ENCODE measurements around the gene RPL38.

Gene RPL38

GRCh38 chr17:74250324-74250995 lies 47.0 kb downstream of the RPL38 start:
- no peak for DNase-seq (ENCODE audit: low spot score)

DNA sequence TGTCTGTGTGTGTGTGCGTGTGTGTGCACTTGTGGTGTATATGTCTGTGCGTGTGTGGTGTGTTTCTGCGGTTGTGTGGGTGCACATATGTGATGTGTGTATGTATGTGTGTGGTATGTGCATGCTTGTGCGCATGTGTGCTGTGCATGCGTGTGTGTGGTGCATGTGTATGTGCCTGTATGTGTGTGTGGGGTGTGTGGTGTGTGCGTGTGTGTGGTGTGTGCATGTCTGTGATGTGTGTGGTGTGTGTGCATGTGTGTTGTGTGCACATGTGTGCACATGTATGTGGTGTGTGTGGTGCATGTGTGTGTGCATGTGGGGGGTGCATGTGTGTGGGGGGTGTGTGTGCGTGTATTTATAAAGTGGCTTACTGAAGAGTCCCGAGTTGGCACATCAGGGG lies 47.6 kb downstream of the RPL38 start:
- no peak for DNase-seq (ENCODE audit: low spot score)

GRCh38 chr17:74251569-74251968 lies 48.1 kb downstream of the RPL38 start:
- no peak for DNase-seq (ENCODE audit: low spot score)

DNA sequence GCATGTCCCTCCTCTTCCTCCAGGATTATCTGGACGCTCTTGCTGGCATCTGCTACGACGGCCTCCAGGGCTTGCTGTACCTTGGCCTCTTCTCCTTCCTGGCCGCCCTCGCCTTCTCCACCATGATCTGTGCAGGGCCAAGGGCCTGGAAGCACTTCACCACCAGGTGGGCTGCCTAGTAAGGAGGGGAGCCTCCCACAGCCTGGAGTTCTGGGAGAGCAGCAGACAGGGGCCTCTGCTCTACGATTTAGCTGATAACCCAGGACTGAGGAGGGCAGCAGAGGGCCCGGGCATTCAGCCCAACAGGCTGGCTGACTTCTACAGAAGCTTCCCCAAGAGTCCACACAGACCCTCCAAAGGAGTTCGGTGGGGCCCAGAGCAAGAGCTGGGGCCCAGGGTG lies 48.7 kb downstream of the RPL38 start:
- no peak for DNase-seq (ENCODE audit: low spot score)

DNA sequence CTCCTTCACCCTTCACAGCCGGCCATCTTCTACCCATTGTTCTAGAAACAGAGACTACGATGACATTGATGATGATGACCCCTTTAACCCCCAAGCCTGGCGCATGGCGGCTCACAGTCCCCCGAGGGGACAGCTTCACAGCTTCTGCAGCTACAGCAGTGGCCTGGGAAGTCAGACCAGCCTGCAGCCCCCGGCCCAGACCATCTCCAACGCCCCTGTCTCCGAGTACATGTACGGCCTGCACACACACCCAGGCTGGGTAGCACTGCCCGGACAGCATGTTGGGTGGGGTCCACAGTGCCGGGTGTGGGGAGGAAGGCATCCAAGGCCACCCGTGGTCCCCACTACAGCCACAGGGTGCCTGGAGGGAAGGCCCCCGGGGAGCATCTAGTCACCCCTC lies 49.6 kb downstream of the RPL38 start:
- no peak for DNase-seq (ENCODE audit: low spot score)

- no peak for DNase-seq (ENCODE audit: low spot score)
Measured at GRCh38 chr17:74257311-74257710, 53.8 kb downstream of the RPL38 start.

DNA sequence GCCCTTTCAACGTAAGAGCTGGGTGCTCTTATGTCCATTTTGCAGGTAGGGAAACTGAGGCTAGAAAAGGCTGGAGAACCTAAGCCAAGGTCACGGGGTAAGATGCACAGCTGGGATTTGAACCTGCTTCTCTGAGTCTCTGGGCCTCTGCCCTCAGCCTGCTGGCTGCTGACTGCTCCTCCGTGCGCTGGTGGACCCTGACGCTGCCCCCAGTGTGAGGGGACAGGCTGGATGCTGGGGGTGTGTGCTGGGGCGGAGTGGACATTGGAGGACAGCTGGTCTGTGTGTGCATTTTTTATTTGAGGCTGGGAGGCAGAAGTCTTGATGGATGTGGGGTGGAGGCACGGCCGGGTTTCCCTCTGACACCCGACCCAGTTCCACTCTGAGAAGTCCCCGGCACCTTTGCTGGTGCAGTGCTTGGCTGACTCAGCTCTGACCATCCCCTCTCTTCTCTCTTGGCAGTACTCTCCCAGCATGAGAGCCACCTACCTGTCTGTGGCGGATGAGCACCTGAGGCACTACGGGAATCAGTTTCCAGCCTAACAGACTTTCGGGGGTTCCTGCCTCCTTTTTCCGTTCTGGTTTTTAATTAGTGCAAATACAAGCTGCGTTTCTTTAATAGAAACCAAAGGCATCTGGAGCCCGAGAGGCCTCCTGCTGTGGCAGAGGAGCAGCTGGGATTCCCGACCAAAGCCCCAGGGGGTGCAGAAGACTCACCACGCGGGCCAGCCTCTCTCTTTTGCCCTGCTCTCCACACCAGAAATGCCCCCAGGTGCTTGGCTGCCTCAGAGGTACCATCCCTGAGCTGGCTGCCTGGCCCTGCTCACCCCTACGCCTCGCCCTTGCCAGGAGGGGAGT lies 56.4 kb downstream of the RPL38 start:
- no peak for DNase-seq (ENCODE audit: low spot score)

All from hematopoietic multipotent progenitor cell treated with erythropoietin and hydrocortisone succinate and interleukin-3 and kit ligand, for 15 days (in vitro differentiated cells).